ENCODE results near the gene LIFR. TPM values are rescaled to one million over a fixed set of nuclear protein-coding genes. Genes with fewer than 3 reads are reported as not detected.

LIFR gene
- total RNA-seq, 1 donor from 2014 or later: 7.5 TPM

DNA sequence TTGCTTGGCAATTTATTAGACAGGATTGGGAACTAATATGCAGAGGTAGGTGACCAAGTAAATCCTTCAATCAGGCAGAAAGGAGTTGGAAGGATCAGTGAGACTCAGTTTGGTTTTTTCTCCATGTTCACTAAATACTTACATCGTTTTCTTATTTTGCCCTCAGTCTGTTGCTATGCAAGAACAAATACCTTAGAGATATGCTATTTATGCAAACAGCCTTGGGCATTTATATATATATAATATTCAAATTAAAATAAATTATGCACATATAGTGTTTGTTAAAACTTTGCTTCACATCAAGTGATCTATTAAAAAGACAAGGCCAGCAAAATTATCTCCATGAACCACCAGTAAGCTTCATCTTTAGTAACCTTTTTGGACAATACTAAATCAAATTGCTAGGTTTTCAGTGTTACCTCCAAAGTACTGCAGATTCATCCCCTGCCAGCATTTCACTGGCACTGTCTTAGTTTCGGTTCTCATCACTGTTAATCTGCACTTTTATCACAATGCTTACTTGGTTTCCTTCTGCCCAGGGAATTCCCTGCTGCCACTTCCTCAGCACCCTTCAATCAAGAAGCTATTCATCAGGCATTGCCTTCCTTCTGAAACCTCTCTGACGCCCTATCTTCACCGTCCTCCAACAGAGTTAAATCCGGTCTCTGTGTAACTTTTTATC lies 26.0 kb upstream of the LIFR start:
- DNase-seq (ENCODE audit: low spot score): no peak
- Mint-ChIP-seq H3K27ac (ENCODE audit: unreplicated experiment) (no peak overlapping the region), H3K4me1 (ENCODE audit: low read depth) (no peaks in the 10 kb centered on the region), H3K27me3 (ENCODE audit: low read depth) (peaks cover 15% of the 10 kb centered on the region), H3K4me3 (ENCODE audit: unreplicated experiment) (no peak overlapping the region), H3K36me3 (ENCODE audit: low read depth) (no peaks in the 10 kb centered on the region), H3K9me3 (ENCODE audit: low read depth) (no peaks in the 10 kb centered on the region)
- TF ChIP-seq, protein P1, sequence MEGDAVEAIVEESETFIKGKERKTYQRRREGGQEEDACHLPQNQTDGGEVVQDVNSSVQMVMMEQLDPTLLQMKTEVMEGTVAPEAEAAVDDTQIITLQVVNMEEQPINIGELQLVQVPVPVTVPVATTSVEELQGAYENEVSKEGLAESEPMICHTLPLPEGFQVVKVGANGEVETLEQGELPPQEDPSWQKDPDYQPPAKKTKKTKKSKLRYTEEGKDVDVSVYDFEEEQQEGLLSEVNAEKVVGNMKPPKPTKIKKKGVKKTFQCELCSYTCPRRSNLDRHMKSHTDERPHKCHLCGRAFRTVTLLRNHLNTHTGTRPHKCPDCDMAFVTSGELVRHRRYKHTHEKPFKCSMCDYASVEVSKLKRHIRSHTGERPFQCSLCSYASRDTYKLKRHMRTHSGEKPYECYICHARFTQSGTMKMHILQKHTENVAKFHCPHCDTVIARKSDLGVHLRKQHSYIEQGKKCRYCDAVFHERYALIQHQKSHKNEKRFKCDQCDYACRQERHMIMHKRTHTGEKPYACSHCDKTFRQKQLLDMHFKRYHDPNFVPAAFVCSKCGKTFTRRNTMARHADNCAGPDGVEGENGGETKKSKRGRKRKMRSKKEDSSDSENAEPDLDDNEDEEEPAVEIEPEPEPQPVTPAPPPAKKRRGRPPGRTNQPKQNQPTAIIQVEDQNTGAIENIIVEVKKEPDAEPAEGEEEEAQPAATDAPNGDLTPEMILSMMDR (IDR thresholded peaks at IDR 0.05): no peak

DNA sequence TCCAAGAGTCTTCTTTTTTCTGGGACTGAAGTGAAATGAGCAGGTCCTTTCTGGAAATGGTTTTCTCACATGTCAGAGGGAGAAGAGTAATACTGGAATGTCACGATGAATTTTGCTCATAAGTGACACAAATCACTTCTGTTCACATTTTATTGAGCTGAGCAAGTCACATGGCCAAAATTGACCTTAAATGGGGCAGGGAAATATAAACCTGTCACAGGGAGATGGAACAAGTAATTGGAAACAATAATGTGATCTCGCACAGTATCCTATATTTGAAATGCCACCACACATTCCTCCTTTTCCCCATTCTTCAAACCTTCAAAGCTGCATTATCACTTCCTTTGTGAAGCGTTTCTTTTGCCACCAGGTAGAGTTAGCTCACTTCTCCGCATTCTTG lies 25.2 kb upstream of the LIFR start:
- Mint-ChIP-seq H3K36me3 (ENCODE audit: low read depth) (no peaks in the 10 kb centered on the region), H3K27me3 (ENCODE audit: low read depth) (peaks cover 15% of the 10 kb centered on the region), H3K4me3 (ENCODE audit: unreplicated experiment) (no peak overlapping the region), H3K27ac (ENCODE audit: unreplicated experiment) (no peak overlapping the region), H3K4me1 (ENCODE audit: low read depth) (no peaks in the 10 kb centered on the region), H3K9me3 (ENCODE audit: low read depth) (no peaks in the 10 kb centered on the region)
- TF ChIP-seq, protein P1 (IDR thresholded peaks at IDR 0.05): no peak
- DNase-seq (ENCODE audit: low spot score): no peak

DNA sequence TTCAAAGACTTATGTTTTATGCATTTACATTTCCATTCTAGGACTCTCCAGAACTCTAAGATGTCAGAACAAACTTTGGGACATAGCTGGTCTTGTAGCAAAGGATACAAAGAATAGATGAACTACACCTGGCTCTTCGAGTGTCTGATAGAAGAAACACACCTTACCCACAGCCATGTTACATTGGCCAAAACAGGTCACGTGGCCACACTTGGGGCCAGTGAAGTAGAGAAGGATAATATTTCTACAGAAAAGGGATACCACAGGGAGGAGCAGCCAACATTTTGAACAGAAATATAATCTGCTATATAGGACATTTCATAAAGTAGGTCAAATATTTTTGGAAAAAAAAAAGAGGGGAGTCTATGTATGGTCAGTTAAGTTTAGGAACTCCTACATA lies 22.7 kb upstream of the LIFR start:
- no peak for DNase-seq (ENCODE audit: low spot score)
- Mint-ChIP-seq H3K36me3 (ENCODE audit: low read depth) (no peaks in the 10 kb centered on the region), H3K4me1 (ENCODE audit: low read depth) (no peaks in the 10 kb centered on the region), H3K4me3 (ENCODE audit: unreplicated experiment) (no peak overlapping the region), H3K27me3 (ENCODE audit: low read depth) (peaks cover 16% of the 10 kb centered on the region), H3K27ac (ENCODE audit: unreplicated experiment) (no peak overlapping the region), H3K9me3 (ENCODE audit: low read depth) (no peaks in the 10 kb centered on the region)
- TF ChIP-seq, protein P1 (IDR thresholded peaks at IDR 0.05): no peak

DNA sequence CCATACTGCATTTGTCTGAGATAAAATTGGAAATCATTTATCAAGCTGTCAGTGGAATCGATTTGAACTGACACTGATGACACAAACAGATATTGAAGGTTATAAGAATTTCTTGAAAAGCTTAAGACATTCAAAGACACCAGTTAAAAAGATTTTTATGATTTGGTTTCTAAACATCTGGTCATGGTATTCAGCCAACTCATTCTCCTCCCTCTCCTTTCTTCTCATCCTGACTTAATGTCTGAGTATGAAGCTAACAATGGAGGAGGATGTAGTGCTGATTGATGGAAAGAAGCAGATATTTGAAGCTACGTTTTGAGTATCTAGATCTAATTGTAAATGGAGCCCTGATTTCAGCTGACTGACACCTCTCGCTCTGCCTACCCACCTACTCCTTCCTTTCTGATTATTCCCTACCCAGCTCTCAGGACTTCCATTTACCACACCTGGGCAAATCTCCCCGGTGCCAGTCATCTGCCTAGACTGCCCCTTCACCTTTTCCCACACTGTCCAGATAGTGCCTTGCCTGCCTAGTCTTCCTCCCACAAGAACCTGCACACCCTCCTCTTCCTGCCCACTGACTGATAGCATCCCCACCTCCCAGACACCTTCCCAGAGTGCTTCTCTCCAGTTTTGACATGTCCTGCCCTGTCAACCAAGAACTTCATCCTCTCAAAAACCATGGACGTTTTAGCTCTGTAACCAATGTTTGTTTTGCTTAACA lies 20.7 kb upstream of the LIFR start:
- peaks cover 17% of the 10 kb centered on the region for H3K27me3 Mint-ChIP-seq (ENCODE audit: low read depth)
- no peaks in the 10 kb centered on the region for H3K4me1 Mint-ChIP-seq (ENCODE audit: low read depth)
- no peak overlapping the region for H3K27ac Mint-ChIP-seq (ENCODE audit: unreplicated experiment)
- no peak overlapping the region for H3K4me3 Mint-ChIP-seq (ENCODE audit: unreplicated experiment)
- no peak for DNase-seq (ENCODE audit: low spot score)
- H3K9me3 Mint-ChIP-seq (ENCODE audit: low read depth): no peaks in the 10 kb centered on the region
- H3K36me3 Mint-ChIP-seq (ENCODE audit: low read depth): no peaks in the 10 kb centered on the region
- TF ChIP-seq, protein P1 (IDR thresholded peaks at IDR 0.05): no peak

DNA sequence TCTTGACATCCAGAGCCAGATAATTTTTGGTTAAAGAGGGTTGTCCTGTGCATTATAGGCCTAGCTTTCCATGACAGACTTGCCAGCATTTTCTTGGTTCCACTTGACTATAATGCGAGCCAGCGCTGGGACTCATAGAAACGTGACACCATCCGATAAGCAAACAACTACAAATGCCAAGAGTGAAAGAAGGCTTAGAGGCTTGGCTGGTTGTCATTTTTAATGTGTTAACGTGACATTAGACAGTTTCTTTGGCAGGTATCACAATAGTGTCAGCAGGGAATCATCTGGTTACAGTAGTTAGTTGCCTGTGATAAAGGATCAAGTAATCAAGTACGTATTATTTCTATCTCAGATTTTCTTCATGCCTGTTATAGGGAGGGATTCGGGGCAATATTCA lies 20.0 kb upstream of the LIFR start:
- H3K4me1 Mint-ChIP-seq (ENCODE audit: low read depth): no peaks in the 10 kb centered on the region
- no peaks in the 10 kb centered on the region for H3K36me3 Mint-ChIP-seq (ENCODE audit: low read depth)
- TF ChIP-seq, protein P1 (IDR thresholded peaks at IDR 0.05): no peak
- no peak overlapping the region for H3K4me3 Mint-ChIP-seq (ENCODE audit: unreplicated experiment)
- DNase-seq (ENCODE audit: low spot score): no peak
- H3K9me3 Mint-ChIP-seq (ENCODE audit: low read depth): no peaks in the 10 kb centered on the region
- no peak overlapping the region for H3K27ac Mint-ChIP-seq (ENCODE audit: unreplicated experiment)
- H3K27me3 Mint-ChIP-seq (ENCODE audit: low read depth): peaks cover 15% of the 10 kb centered on the region

Data from chondrocyte (in vitro differentiated cells).